ENCODE data around the gene HIVEP1. TPM values are rescaled to one million over a fixed set of nuclear protein-coding genes. Genes with fewer than 3 reads are reported as not detected.

The HIVEP1 gene
- total RNA-seq, 3 donors from 2014 or later, result 24.8 to 41.3 (median 27.2) TPM

- H3K9me3 ChIP-seq, result no peaks in the 10 kb centered on the region
- no peaks in the 10 kb centered on the region for H3K4me1 ChIP-seq
- H3K36me3 ChIP-seq, result peaks cover 4% of the 10 kb centered on the region
- H3K4me3 ChIP-seq, result no peak overlapping the region
- H3K27me3 ChIP-seq, result no peaks in the 10 kb centered on the region
- intact Hi-C loops (cut with DNase I; ENCODE audit: low total_unique reads), result no loop called here
- TF ChIP-seq CTCF (IDR thresholded peaks at IDR 0.05) (no peak), POLR2AphosphoS5 (IDR thresholded peaks at IDR 0.05) (no peak), POLR2A (IDR thresholded peaks at IDR 0.05) (no peak)
- no peak overlapping the region for H3K27ac ChIP-seq
- no peak for DNase-seq (ENCODE audit: low spot score in 2 of 2)
These were observed 113.9 kb downstream of the HIVEP1 start for GRCh38 chr6:12126051-12126450.

GRCh38 chr6:12129523-12129922 is 117.4 kb downstream of the HIVEP1 start:
- Histone ChIP-seq H3K9me3 (no peaks in the 10 kb centered on the region), H3K36me3 (peaks cover 4% of the 10 kb centered on the region), H3K27ac (no peak overlapping the region), H3K4me3 (no peak overlapping the region), H3K27me3 (no peaks in the 10 kb centered on the region), H3K4me1 (no peaks in the 10 kb centered on the region)
- TF ChIP-seq POLR2AphosphoS5 (IDR thresholded peaks at IDR 0.05), result no peak
- no peak for TF ChIP-seq CTCF (IDR thresholded peaks at IDR 0.05)
- no peak for TF ChIP-seq POLR2A (IDR thresholded peaks at IDR 0.05)
- DNase-seq (ENCODE audit: low spot score in 2 of 2), result no peak
- intact Hi-C loops (cut with DNase I; ENCODE audit: low total_unique reads), result no loop called here

DNA sequence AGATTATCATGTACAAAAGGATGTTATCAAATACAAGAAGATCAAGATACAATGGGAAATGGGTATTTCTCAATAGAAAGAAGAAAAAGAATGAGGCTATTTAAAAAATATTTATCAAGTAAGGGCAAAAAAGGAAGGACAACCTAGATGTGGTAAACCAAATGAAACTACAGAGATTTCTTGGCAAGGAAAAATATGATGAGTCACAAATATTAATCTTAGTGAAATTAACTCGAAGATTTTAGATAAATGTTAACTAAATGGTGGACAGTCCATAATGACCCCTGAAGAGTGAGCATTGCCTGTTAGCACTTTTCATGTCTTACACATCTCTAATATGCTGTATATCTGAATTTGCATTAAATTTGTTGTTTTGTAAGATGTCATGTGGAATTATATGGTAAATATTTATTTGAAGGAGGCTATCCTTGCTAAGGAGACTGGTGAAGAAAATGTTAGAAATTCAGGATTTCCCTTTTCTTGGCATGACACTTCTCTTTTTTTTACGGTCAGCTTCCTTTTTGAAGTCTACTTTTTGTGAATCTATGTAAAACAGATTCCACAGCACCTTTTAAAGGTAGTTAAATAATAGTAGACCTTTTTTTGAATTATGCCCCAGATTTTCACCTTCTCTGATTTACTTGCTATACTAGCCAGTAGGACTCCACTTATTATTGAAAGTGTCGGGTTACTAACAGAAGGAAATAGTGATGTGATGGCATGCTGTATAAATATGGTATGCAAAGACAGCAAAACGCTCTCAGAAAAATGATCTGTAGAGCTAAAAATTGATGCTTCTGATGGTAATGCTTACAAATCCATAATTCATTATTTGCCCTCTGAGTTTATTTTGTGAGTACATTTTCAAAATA is 120.5 kb downstream of the HIVEP1 start:
- Histone ChIP-seq H3K4me3 (no peak overlapping the region), H3K27me3 (no peaks in the 10 kb centered on the region), H3K4me1 (no peaks in the 10 kb centered on the region), H3K36me3 (peaks cover 12% of the 10 kb centered on the region), H3K9me3 (no peaks in the 10 kb centered on the region), H3K27ac (no peak overlapping the region)
- TF ChIP-seq CTCF (IDR thresholded peaks at IDR 0.05) (no peak), POLR2AphosphoS5 (IDR thresholded peaks at IDR 0.05) (no peak), POLR2A (IDR thresholded peaks at IDR 0.05) (no peak)
- DNase-seq (ENCODE audit: low spot score in 2 of 2), result no peak
- intact Hi-C loops (cut with DNase I; ENCODE audit: low total_unique reads), result no loop called here

DNA sequence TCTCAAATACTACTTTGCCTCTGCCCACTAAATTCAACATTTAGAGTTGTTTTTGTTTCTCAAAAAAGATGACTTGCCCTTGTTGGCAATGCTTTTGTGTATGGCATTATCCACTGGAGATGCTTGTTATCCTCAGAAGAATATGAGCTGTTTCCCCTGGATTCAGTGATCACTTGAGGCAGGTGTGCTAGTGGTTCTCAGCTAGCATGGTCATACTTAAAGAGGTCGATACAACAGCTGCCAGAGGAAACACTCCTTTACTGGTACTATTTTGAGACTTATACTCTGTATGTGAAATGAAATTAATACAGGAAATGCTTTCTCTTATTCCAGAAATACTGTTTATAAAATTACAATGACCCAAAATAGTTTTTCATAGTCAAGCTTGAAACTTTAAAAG is 122.5 kb downstream of the HIVEP1 start:
- no peak for DNase-seq (ENCODE audit: low spot score in 2 of 2)

GRCh38 chr6:12134991-12135390 is 122.9 kb downstream of the HIVEP1 start:
- TF ChIP-seq CTCF (IDR thresholded peaks at IDR 0.05), result no peak
- intact Hi-C loops (cut with DNase I; ENCODE audit: low total_unique reads), result no loop called here
- Histone ChIP-seq H3K4me1 (no peaks in the 10 kb centered on the region), H3K36me3 (peaks cover 8% of the 10 kb centered on the region), H3K27me3 (no peaks in the 10 kb centered on the region), H3K9me3 (no peaks in the 10 kb centered on the region), H3K4me3 (no peak overlapping the region), H3K27ac (no peak overlapping the region)
- no peak for DNase-seq (ENCODE audit: low spot score in 2 of 2)

More for the DNA sequence above, 122.5 kb downstream of the HIVEP1 start:
- no peaks in the 10 kb centered on the region for H3K4me1 ChIP-seq
- H3K4me3 ChIP-seq, result no peak overlapping the region
- H3K27me3 ChIP-seq, result no peaks in the 10 kb centered on the region
- no peak overlapping the region for H3K27ac ChIP-seq
- intact Hi-C loops (cut with DNase I; ENCODE audit: low total_unique reads), result no loop called here
- H3K36me3 ChIP-seq, result peaks cover 9% of the 10 kb centered on the region
- H3K9me3 ChIP-seq, result no peaks in the 10 kb centered on the region
- TF ChIP-seq POLR2A (IDR thresholded peaks at IDR 0.05) (no peak), POLR2AphosphoS5 (IDR thresholded peaks at IDR 0.05) (no peak)
